ENCODE data around the gene NTSR1.

Gene NTSR1

GRCh38 chr20:62752671-62753501, 44.2 kb downstream of the NTSR1 start:
- DNase-seq (ENCODE audit: insufficient read length, low spot score) (no peak), FAIRE-seq (no peak)

- FAIRE-seq (no peak), DNase-seq (ENCODE audit: insufficient read length, low spot score) (no peak)
Measured at GRCh38 chr20:62753626-62754025, 45.0 kb downstream of the NTSR1 start.

GRCh38 chr20:62754122-62754990, 45.7 kb downstream of the NTSR1 start:
- FAIRE-seq (no peak), DNase-seq (ENCODE audit: insufficient read length, low spot score) (no peak)

- no peak for DNase-seq (ENCODE audit: insufficient read length, low spot score)
- no peak for FAIRE-seq
Measured at GRCh38 chr20:62754991-62755356, 46.3 kb downstream of the NTSR1 start.

GRCh38 chr20:62755817-62756724, 47.4 kb downstream of the NTSR1 start:
- DNase-seq (ENCODE audit: insufficient read length, low spot score) (no peak), FAIRE-seq (no peak)

GRCh38 chr20:62758226-62758912, 49.7 kb downstream of the NTSR1 start:
- no peak for DNase-seq (ENCODE audit: insufficient read length, low spot score)
- no peak for FAIRE-seq

GRCh38 chr20:62759981-62760431, 51.4 kb downstream of the NTSR1 start:
- FAIRE-seq (no peak), DNase-seq (ENCODE audit: insufficient read length, low spot score) (no peak)

- FAIRE-seq (no peak), DNase-seq (ENCODE audit: insufficient read length, low spot score) (no peak)
Measured at GRCh38 chr20:62760471-62760855, 51.8 kb downstream of the NTSR1 start.

GRCh38 chr20:62760856-62761758, 52.5 kb downstream of the NTSR1 start:
- DNase-seq (ENCODE audit: insufficient read length, low spot score) = no peak

GRCh38 chr20:62761759-62762131, 53.1 kb downstream of the NTSR1 start:
- DNase-seq (ENCODE audit: insufficient read length, low spot score) = no peak
- no peak for FAIRE-seq

More at GRCh38 chr20:62760856-62761758, 52.5 kb downstream of the NTSR1 start:
- no peak for FAIRE-seq

- DNase-seq (ENCODE audit: insufficient read length, low spot score) (no peak), FAIRE-seq (no peak)
Measured at GRCh38 chr20:62762376-62762775, 53.7 kb downstream of the NTSR1 start.

- no peak for FAIRE-seq
- DNase-seq (ENCODE audit: insufficient read length, low spot score) = no peak
Measured at GRCh38 chr20:62762801-62763368, 54.2 kb downstream of the NTSR1 start.

GRCh38 chr20:62763404-62763803, 54.8 kb downstream of the NTSR1 start:
- FAIRE-seq (no peak), DNase-seq (ENCODE audit: insufficient read length, low spot score) (no peak)

GRCh38 chr20:62764156-62764935, 55.7 kb downstream of the NTSR1 start:
- FAIRE-seq (no peak), DNase-seq (ENCODE audit: insufficient read length, low spot score) (no peak)

- FAIRE-seq (no peak), DNase-seq (ENCODE audit: insufficient read length, low spot score) (no peak)
Measured at GRCh38 chr20:62765021-62765420, 56.4 kb downstream of the NTSR1 start.

- DNase-seq (ENCODE audit: insufficient read length, low spot score) (no peak), FAIRE-seq (no peak)
Measured at GRCh38 chr20:62765432-62766070, 56.9 kb downstream of the NTSR1 start.

GRCh38 chr20:62766071-62766450, 57.4 kb downstream of the NTSR1 start:
- no peak for FAIRE-seq

GRCh38 chr20:62766716-62767115, 58.1 kb downstream of the NTSR1 start:
- FAIRE-seq (no peak), DNase-seq (ENCODE audit: insufficient read length, low spot score) (no peak)

More at GRCh38 chr20:62766071-62766450, 57.4 kb downstream of the NTSR1 start:
- DNase-seq (ENCODE audit: insufficient read length, low spot score) = no peak

Measured in GM19239 (cell line).